Activated CD4-positive, alpha-beta T cell treated with anti-CD3 and anti-CD28 coated beads, Interleukin-2, amount 50 U/mL, for 1 hour (primary cell): Measurements from ENCODE around the gene SART1.
"Not testable (repeated sequence)": the region's sequence is repeated elsewhere in the genome, so short reads cannot be mapped to it uniquely, and the experiment has no call there.

Experiments
- DNase-seq: peaks from one replicate; pipeline ENCODE4 v3.0.0-alpha.2; 2020

The SART1 gene

GRCh38 chr11:65937766-65938165 is 23.8 kb upstream of the SART1 start:
- DNase-seq = no peak

GRCh38 chr11:65941720-65942310 is 19.7 kb upstream of the SART1 start:
- DNase-seq = no peak

GRCh38 chr11:65942531-65942930 is 19.0 kb upstream of the SART1 start:
- DNase-seq = no peak

GRCh38 chr11:65944191-65944590 is 17.3 kb upstream of the SART1 start:
- no peak for DNase-seq

- DNase-seq = no peak
These were observed 16.8 kb upstream of the SART1 start for GRCh38 chr11:65944767-65945166.

GRCh38 chr11:65945430-65945911 is 16.1 kb upstream of the SART1 start, which contains the start of gene TSGA10IP:
Gene TSGA10IP (plus strand): TSS chr11:65945480. CDS start chr11:65945676, 196 bp downstream.
- DNase-seq = no peak

- no peak for DNase-seq
These were observed 15.5 kb upstream of the SART1 start for GRCh38 chr11:65945941-65946558.

GRCh38 chr11:65946655-65947054 is 14.9 kb upstream of the SART1 start:
- no peak for DNase-seq

- DNase-seq = no peak
These were observed 14.4 kb upstream of the SART1 start for GRCh38 chr11:65947133-65947532.

- DNase-seq = no peak
These were observed 13.9 kb upstream of the SART1 start for GRCh38 chr11:65947603-65948125.

- not testable (repeated sequence) for DNase-seq
These were observed 10.8 kb upstream of the SART1 start for GRCh38 chr11:65950711-65951110.

GRCh38 chr11:65951641-65952040 is 9.9 kb upstream of the SART1 start:
- DNase-seq = not testable (repeated sequence)

- no peak for DNase-seq
These were observed 9.4 kb upstream of the SART1 start for GRCh38 chr11:65952052-65952521.

GRCh38 chr11:65953471-65953870 is 8.1 kb upstream of the SART1 start:
- no peak for DNase-seq

- no peak for DNase-seq
These were observed 6.8 kb upstream of the SART1 start for GRCh38 chr11:65954771-65955170.

- no peak for DNase-seq
These were observed 3.2 kb upstream of the SART1 start for GRCh38 chr11:65958291-65958690.

- DNase-seq = no peak
These were observed 2.6 kb upstream of the SART1 start for GRCh38 chr11:65958774-65959420.

GRCh38 chr11:65960824-65961266 is 689 bp upstream of the SART1 start:
- DNase-seq = no peak

GRCh38 chr11:65962141-65962564 is 619 bp downstream of the SART1 start:
- no peak for DNase-seq

- no peak for DNase-seq
These were observed 3.4 kb downstream of the SART1 start for GRCh38 chr11:65964906-65965305.

- no peak for DNase-seq
These were observed 4.6 kb downstream of the SART1 start for GRCh38 chr11:65965986-65966762.

- DNase-seq = no peak
These were observed 5.9 kb downstream of the SART1 start for GRCh38 chr11:65967329-65967934.
